ENCODE measurements around the gene TMEM94.

DNA sequence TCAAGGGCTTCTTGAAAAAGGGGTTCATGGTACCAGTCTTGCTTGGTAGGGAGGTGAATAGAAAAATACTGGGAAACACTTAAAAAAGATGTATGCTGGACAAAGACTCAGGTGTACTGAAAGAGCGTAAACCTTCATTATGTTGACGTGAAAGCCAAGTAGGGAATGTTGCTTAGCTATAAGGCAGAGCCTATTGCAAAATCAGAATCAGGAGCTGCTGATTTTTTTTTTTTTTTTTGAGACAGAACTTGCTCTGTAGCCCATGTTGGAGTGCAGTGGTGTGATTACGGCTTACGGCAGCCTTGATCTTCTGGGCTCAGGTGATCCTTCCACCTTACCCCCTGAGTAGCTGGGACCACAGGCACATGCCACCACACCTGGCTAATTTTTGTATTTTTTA, 3.9 kb downstream of the TMEM94 start:
- TF ChIP-seq POLR2AphosphoS5 (IDR thresholded peaks at IDR 0.05; ENCODE audit: control insufficient read depth, insufficient read depth, low read depth, low read length) (no peak), EZH2 (IDR thresholded peaks at IDR 0.05; ENCODE audit: borderline replicate concordance, low read depth, low read length) (no peak), CREB1 (IDR thresholded peaks at IDR 0.05) (no peak), CREB1 (CRISPR knock-in tag; IDR thresholded peaks at IDR 0.05) (no peak), SAFB2 (IDR thresholded peaks at IDR 0.05; ENCODE audit: borderline replicate concordance, low read depth, low read length, severe bottlenecking) (no peak)
